Natural killer cell (primary cell): ENCODE data around the gene NRXN3. TPM values are rescaled to one million over a fixed set of nuclear protein-coding genes. Genes with fewer than 3 reads are reported as not detected.

Source experiments
- ATAC-seq, 3 donors: fragments of 150-1000 bp in 2 of 3; fragments of 200-7000 bp in 1 of 3; cut with Tn5 transposase; 1 replicate in 1 of 3; 2 replicates in 2 of 3; pipeline ENCODE4 v1.10.0; 2021; ENCODE audit warnings: mild to moderate bottlenecking in 2 of 3, moderate library complexity in 2 of 3
- DNase-seq, 2 donors: peaks; one replicate each; pipeline versions ENCODE4 v3.0.0 to v3.0.0-alpha.2; 2013 to 2021; ENCODE audit warnings: mixed read lengths in 1 of 2
- H3K27ac ChIP-seq: one replicate; pipeline ENCODE4 v1.5.1; 2013; ENCODE audit warnings: mild to moderate bottlenecking, low read length
- H3K27me3 ChIP-seq: one replicate; pipeline ENCODE4 v1.6.1; 2013; ENCODE audit warnings: low read length; ENCODE audit not compliant: control insufficient read depth, insufficient read depth
- H3K36me3 ChIP-seq: one replicate; pipeline ENCODE4 v1.6.1; 2013; ENCODE audit warnings: low read length; ENCODE audit not compliant: control insufficient read depth, insufficient read depth
- H3K4me1 ChIP-seq: one replicate; pipeline ENCODE4 v1.6.1; 2013; ENCODE audit warnings: low read length; ENCODE audit not compliant: control insufficient read depth, insufficient read depth
- H3K4me3 ChIP-seq: one replicate; pipeline ENCODE4 v1.5.1; 2013; ENCODE audit warnings: low read length
- H3K9me3 ChIP-seq: one replicate; pipeline ENCODE4 v1.6.1; 2013; ENCODE audit warnings: low read length; ENCODE audit not compliant: control insufficient read depth, insufficient read depth
- H3K27ac Mint-ChIP-seq, 2 donors: one replicate each; pipeline ENCODE4 v1.8.0; 2022; ENCODE audit warnings: mild to moderate bottlenecking in 2 of 2, mixed read lengths in 2 of 2, moderate library complexity in 1 of 2
- H3K27me3 Mint-ChIP-seq, 2 donors: one replicate each; pipeline ENCODE4 v1.8.0; 2022; ENCODE audit warnings: low read depth in 2 of 2, mixed read lengths in 2 of 2
- H3K36me3 Mint-ChIP-seq: one replicate; pipeline ENCODE4 v1.8.0; 2022; ENCODE audit warnings: mixed read lengths
- H3K4me1 Mint-ChIP-seq, 2 donors: one replicate each; pipeline ENCODE4 v1.8.0; 2022; ENCODE audit warnings: mixed read lengths in 2 of 2
- H3K4me3 Mint-ChIP-seq: one replicate; pipeline ENCODE4 v1.8.0; 2022; ENCODE audit warnings: mild to moderate bottlenecking, moderate library complexity, mixed read lengths
- H3K9me3 Mint-ChIP-seq, 2 donors: one replicate each; pipeline ENCODE4 v1.8.0; 2022; ENCODE audit warnings: mixed read lengths in 2 of 2
- CTCF ChIP-seq: fragments of 200-600 bp; IDR thresholded peaks from one replicate; pipeline ENCODE4 v1.8.0; 2022; ENCODE audit warnings: antibody characterized with exemption
- WGBS: methylation state at CpG from one replicate; pipeline ENCODE4 v1.1.7; 2013; ENCODE audit warnings: missing lambda C conversion rate; ENCODE audit not compliant: insufficient coverage; 5-methylcytosine and 5-hydroxymethylcytosine counted together
- intact Hi-C: fragments of 100-400 bp; cut with micrococcal nuclease; formaldehyde crosslinking; loops from one replicate; pipeline ENCODE4 v1.14.2; 2022
- total RNA-seq, 4 donors: library from RNA; stranded (reverse); fragments of 120-200 nt in 1 of 4; gene quantifications; one replicate each; pipeline versions ENCODE4 v1.2.3 to v1.2.4, GENCODE V29; 2013 to 2022

Gene NRXN3
- not detected for total RNA-seq
- total RNA-seq (2013), result not detected

GRCh38 chr14:78170203-78170602 is at the start of gene NRXN3:
TSS of gene NRXN3 (plus strand) at chr14:78170373. CDS start at chr14:78243094, 72,721 bp downstream.
- no peaks in the 10 kb centered on the region for H3K27me3 ChIP-seq
- intact Hi-C loops, result no loop called here
- Mint-ChIP-seq H3K27ac (no peak within 1 kb of the TSS), H3K36me3 (no peaks in the 10 kb centered on the region), H3K9me3 (no peaks in the 10 kb centered on the region), H3K4me3 (no peak within 1 kb of the TSS), H3K27me3 (peaks cover 22 to 32% of the 10 kb centered on the region in 2 donors), H3K4me1 (no peaks in the 10 kb centered on the region)
- TF ChIP-seq CTCF, result no peak
- H3K9me3 ChIP-seq, result no peaks in the 10 kb centered on the region
- 23% methylated on average over 6 of the region's 7 CpGs for WGBS
- no peak within 1 kb of the TSS for H3K27ac ChIP-seq
- no peaks in the 10 kb centered on the region for H3K4me1 ChIP-seq
- ATAC-seq, result no peak
- DNase-seq, result no peak
- H3K36me3 ChIP-seq, result no peaks in the 10 kb centered on the region
- H3K4me3 ChIP-seq, result no peak within 1 kb of the TSS

DNA sequence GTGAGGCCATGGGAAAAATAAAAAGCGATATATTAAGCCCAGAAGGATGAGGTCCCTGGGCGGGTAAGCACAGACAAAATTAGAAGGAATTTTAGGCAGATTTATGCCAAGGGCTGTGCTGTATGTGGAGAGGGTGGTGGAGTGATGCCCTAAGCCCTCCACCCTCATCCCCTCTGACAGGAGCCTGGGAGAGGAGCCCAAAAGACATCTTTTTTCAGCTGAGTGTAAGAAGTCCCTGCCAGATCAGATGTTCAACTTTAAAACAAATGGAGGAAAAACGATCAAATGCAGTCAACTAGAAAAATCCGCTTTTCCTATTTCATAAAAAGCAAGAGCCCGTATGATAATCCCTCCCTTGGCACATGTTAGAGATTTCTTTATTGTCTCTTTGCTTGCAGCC is 47.7 kb upstream of the NRXN3 start:
- no peaks in the 10 kb centered on the region for H3K36me3 Mint-ChIP-seq
- TF ChIP-seq CTCF, result no peak
- no peak overlapping the region for H3K4me3 Mint-ChIP-seq
- DNase-seq (no peak), ATAC-seq (no peak)
- no peaks in the 10 kb centered on the region for H3K4me1 ChIP-seq
- H3K27me3 ChIP-seq, result no peaks in the 10 kb centered on the region
- H3K4me1 Mint-ChIP-seq, result no peaks in the 10 kb centered on the region
- H3K9me3 ChIP-seq, result no peaks in the 10 kb centered on the region
- peaks cover 4 to 5% of the 10 kb centered on the region in 2 donors for H3K9me3 Mint-ChIP-seq
- peaks cover 4 to 6% of the 10 kb centered on the region in 2 donors for H3K27me3 Mint-ChIP-seq
- H3K36me3 ChIP-seq, result no peaks in the 10 kb centered on the region
- intact Hi-C loops, result no loop called here
- 95% methylated on average over 5 of the region's 5 CpGs for WGBS
- H3K27ac ChIP-seq, result no peak overlapping the region
- H3K4me3 ChIP-seq, result no peak overlapping the region
- no peak overlapping the region for H3K27ac Mint-ChIP-seq

DNA sequence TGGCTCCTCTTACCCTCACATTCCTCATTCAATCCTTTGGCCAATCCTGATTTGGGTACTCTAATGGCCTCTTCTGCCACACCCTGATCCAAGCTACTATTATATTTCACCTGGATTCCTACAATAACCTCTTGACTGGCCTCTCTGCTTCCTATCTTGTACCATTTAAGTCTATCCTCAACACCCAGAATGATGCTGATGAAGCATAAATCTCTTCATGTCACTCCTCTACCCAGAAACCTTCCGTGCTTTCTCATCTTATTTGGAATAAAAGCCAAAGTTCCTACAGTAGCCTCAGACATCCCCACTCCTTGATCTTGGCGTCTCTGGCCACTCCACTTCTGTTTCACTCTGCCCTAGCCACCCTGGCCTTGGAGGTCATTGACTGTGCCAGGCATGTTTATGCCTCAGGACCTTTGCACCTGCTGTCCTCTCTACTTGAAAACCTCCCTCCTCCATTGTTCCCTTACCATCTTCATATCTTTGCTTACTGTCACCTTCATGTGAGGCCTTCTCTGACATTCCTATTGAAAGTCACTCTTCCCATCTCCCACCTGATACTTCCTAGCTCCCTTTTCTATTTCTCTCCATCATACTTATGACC is 46.4 kb upstream of the NRXN3 start:
- no peak for ATAC-seq
- H3K36me3 Mint-ChIP-seq, result no peaks in the 10 kb centered on the region
- no peaks in the 10 kb centered on the region for H3K27me3 ChIP-seq
- H3K27me3 Mint-ChIP-seq, result peaks cover 4 to 6% of the 10 kb centered on the region in 2 donors
- DNase-seq, result no peak
- no peaks in the 10 kb centered on the region for H3K4me1 Mint-ChIP-seq
- WGBS, result 82% methylated on average over 2 of the region's 2 CpGs
- no peak overlapping the region for H3K27ac Mint-ChIP-seq
- H3K4me3 Mint-ChIP-seq, result no peak overlapping the region
- no peak for TF ChIP-seq CTCF
- H3K27ac ChIP-seq, result no peak overlapping the region
- H3K4me3 ChIP-seq, result no peak overlapping the region
- intact Hi-C loops, result no loop called here
- no peaks in the 10 kb centered on the region for H3K36me3 ChIP-seq
- no peaks in the 10 kb centered on the region for H3K9me3 ChIP-seq
- H3K9me3 Mint-ChIP-seq, result peaks cover 2 to 4% of the 10 kb centered on the region in 2 donors
- H3K4me1 ChIP-seq, result no peaks in the 10 kb centered on the region

DNA sequence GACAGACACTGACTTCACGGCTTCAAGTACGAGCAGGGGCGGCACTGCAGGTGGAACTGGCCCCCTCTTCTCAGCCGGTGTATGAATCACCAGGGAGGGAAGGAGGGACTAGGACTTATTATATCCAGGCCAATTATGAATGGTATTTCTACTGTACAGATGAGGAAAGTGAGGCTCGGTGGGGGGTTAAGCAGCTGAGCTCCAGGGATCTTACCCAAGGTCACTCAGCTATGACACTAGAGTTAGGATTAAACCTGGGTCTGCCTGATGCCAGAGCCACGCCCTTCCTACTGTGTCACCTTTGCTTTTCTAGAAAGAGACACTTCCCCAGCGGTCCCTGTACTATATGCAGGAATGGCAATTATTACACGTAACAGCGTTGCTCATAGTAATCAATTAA is 42.2 kb upstream of the NRXN3 start:
- H3K36me3 Mint-ChIP-seq, result no peaks in the 10 kb centered on the region
- ATAC-seq, result no peak
- H3K4me1 ChIP-seq, result no peaks in the 10 kb centered on the region
- peaks cover 6 to 7% of the 10 kb centered on the region in 2 donors for H3K27me3 Mint-ChIP-seq
- peaks cover 0 to 8% of the 10 kb centered on the region in 2 donors for H3K4me1 Mint-ChIP-seq
- no peak for DNase-seq
- no peak overlapping the region for H3K4me3 ChIP-seq
- TF ChIP-seq CTCF, result no peak
- H3K9me3 ChIP-seq, result no peaks in the 10 kb centered on the region
- no peak overlapping the region for H3K4me3 Mint-ChIP-seq
- no peak overlapping the region for H3K27ac ChIP-seq
- intact Hi-C loops, result no loop called here
- H3K27ac Mint-ChIP-seq, result no peak overlapping the region
- WGBS, result 81% methylated on average over 9 of the region's 9 CpGs
- peaks cover 2 to 7% of the 10 kb centered on the region in 2 donors for H3K9me3 Mint-ChIP-seq
- no peaks in the 10 kb centered on the region for H3K36me3 ChIP-seq
- H3K27me3 ChIP-seq, result no peaks in the 10 kb centered on the region
